Body of pancreas (tissue), 4 donors: Measurements from ENCODE around the gene ZNF570.

ENCODE experiments used
- CTCF ChIP-seq, 7 experiments: fragments of 450-650 bp in 4 of 7; fragments of 200-600 bp in 3 of 7; sonication (generic) in 3 of 7; IDR thresholded peaks; one replicate each; pipeline ENCODE4 v1.5.1; 2016 to 2019; ENCODE audit warnings: antibody characterized with exemption in 7 of 7
- POLR2A ChIP-seq, 3 donors: fragments of 450-650 bp; IDR thresholded peaks; one replicate each; pipeline ENCODE4 v1.6.1; 2016; ENCODE audit warnings: antibody characterized with exemption in 3 of 3, mild to moderate bottlenecking in 2 of 3

GRCh38 chr19:37506387-37507166 is 37.4 kb downstream of the ZNF570 start, which contains the start of gene ZNF793:
- TF ChIP-seq CTCF (IDR thresholded peaks at IDR 0.05): peak in 1 of 7 experiments; percentile 6
- peak in 2 of 3 donors; percentile 48 for TF ChIP-seq POLR2A (IDR thresholded peaks at IDR 0.05)
